HEK293 (cell line): Measurements from ENCODE around the gene TMEM51.

Source experiments
- CTCF ChIA-PET: fragments of 350-600 bp; formaldehyde crosslinking; extraction: SDS; loops from one replicate; lab custom pipeline; 2021; ENCODE audit warnings: antibody characterized with exemption; lab: Yijun Ruan, JAX
- POLR2A ChIA-PET: fragments of 300-600 bp; formaldehyde crosslinking; extraction: SDS; loops from one replicate; lab custom pipeline; 2020; ENCODE audit warnings: antibody characterized with exemption, inconsistent platforms; lab: Yijun Ruan, JAX
- H3K27ac ChIP-seq: fragments of 200-500 bp; sonication (Bioruptor generic); 2 replicates; pipeline ENCODE4 v1.5.1; 2014; ENCODE audit warnings: low read depth, low read length, control low read depth, inconsistent platforms; ENCODE audit errors: extremely low read depth
- H3K36me3 ChIP-seq, 2 experiments: fragments of 200-500 bp in 1 of 2; sonication (Bioruptor generic) in 1 of 2; 1 replicate in 1 of 2; 2 replicates in 1 of 2; pipeline ENCODE4 v1.5.1; 2014 to 2017; ENCODE audit warnings: inconsistent platforms in 2 of 2, low read length in 2 of 2; ENCODE audit not compliant: control insufficient read depth in 2 of 2, insufficient read depth in 1 of 2
- H3K4me1 ChIP-seq: fragments of 200-500 bp; sonication (Bioruptor generic); 2 replicates; pipeline ENCODE4 v1.5.1; 2014; ENCODE audit warnings: mild to moderate bottlenecking, low read length, inconsistent platforms; ENCODE audit not compliant: control insufficient read depth, insufficient read depth
- H3K4me3 ChIP-seq: 2 replicates; pipeline ENCODE4 v1.5.1; 2011; ENCODE audit warnings: low read depth, mild to moderate bottlenecking, control low read depth, low read length, moderate library complexity
- H3K9me3 ChIP-seq: fragments of 200-500 bp; sonication (Bioruptor generic); 2 replicates; pipeline ENCODE4 v1.5.1; 2014; ENCODE audit warnings: low read depth, low read length, inconsistent platforms; ENCODE audit not compliant: control insufficient read depth, insufficient read depth
- EGR2 ChIP-seq: fragments of 450-650 bp; formaldehyde crosslinking; IDR thresholded peaks from 2 replicates; pipeline ENCODE4 v1.5.1; 2016; ENCODE audit warnings: low read depth, missing biosample characterization, missing genetic modification characterization
- GLIS2 ChIP-seq: fragments of 450-650 bp; formaldehyde crosslinking; IDR thresholded peaks from 2 replicates; pipeline ENCODE4 v1.5.1; 2016; ENCODE audit warnings: missing biosample characterization, missing genetic modification characterization
- HIC1 ChIP-seq: fragments of 450-650 bp; formaldehyde crosslinking; IDR thresholded peaks from 2 replicates; pipeline ENCODE4 v1.5.1; 2016; ENCODE audit warnings: missing biosample characterization, missing genetic modification characterization
- KLF9 ChIP-seq: fragments of 450-650 bp; formaldehyde crosslinking; IDR thresholded peaks from 2 replicates; pipeline ENCODE4 v1.5.1; 2016; ENCODE audit warnings: missing biosample characterization, missing genetic modification characterization, low read depth
- MZF1 ChIP-seq: fragments of 450-650 bp; formaldehyde crosslinking; IDR thresholded peaks from 2 replicates; pipeline ENCODE4 v1.5.1; 2017; ENCODE audit warnings: missing biosample characterization, missing genetic modification characterization, borderline replicate concordance
- OVOL3 ChIP-seq: fragments of 450-650 bp; formaldehyde crosslinking; IDR thresholded peaks from 2 replicates; pipeline ENCODE4 v1.5.1; 2016; ENCODE audit warnings: missing biosample characterization, missing genetic modification characterization
- PATZ1 ChIP-seq: fragments of 450-650 bp; formaldehyde crosslinking; IDR thresholded peaks from 2 replicates; pipeline ENCODE4 v1.5.1; 2016; ENCODE audit warnings: missing biosample characterization, missing genetic modification characterization
- PBX3 ChIP-seq: sonication (generic); formaldehyde crosslinking; IDR thresholded peaks from 2 replicates; pipeline ENCODE4 v1.8.1; 2022; ENCODE audit warnings: mild to moderate bottlenecking, moderate library complexity, missing genetic modification reagents
- SP2 ChIP-seq: fragments of 450-650 bp; formaldehyde crosslinking; IDR thresholded peaks from 2 replicates; pipeline ENCODE4 v1.5.1; 2016; ENCODE audit warnings: missing biosample characterization, missing genetic modification characterization
- YY1 ChIP-seq: fragments of 450-650 bp; formaldehyde crosslinking; IDR thresholded peaks from 2 replicates; pipeline ENCODE4 v1.5.1; 2018; ENCODE audit warnings: missing biosample characterization, missing genetic modification characterization
- ZBTB1 ChIP-seq: fragments of 450-650 bp; formaldehyde crosslinking; IDR thresholded peaks from 2 replicates; pipeline ENCODE4 v1.5.1; 2016; ENCODE audit warnings: missing biosample characterization, missing genetic modification characterization
- ZBTB11 ChIP-seq: fragments of 450-650 bp; formaldehyde crosslinking; conservative IDR thresholded peaks from 2 replicates; pipeline ENCODE4 v1.5.1; 2016; ENCODE audit warnings: low read depth, missing biosample characterization, missing genetic modification characterization
- ZBTB48 ChIP-seq: fragments of 450-650 bp; formaldehyde crosslinking; IDR thresholded peaks from 2 replicates; pipeline ENCODE4 v1.5.1; 2016; ENCODE audit warnings: missing biosample characterization, missing genetic modification characterization
- ZFP69B ChIP-seq: fragments of 450-650 bp; formaldehyde crosslinking; IDR thresholded peaks from 2 replicates; pipeline ENCODE4 v1.5.1; 2016; ENCODE audit warnings: missing biosample characterization, missing genetic modification characterization
- ZNF221 ChIP-seq: fragments of 450-650 bp; formaldehyde crosslinking; IDR thresholded peaks from 2 replicates; pipeline ENCODE4 v1.5.1; 2017; ENCODE audit warnings: missing biosample characterization, missing genetic modification characterization, borderline replicate concordance
- ZNF24 ChIP-seq: fragments of 450-650 bp; formaldehyde crosslinking; IDR thresholded peaks from 2 replicates; pipeline ENCODE4 v1.5.1; 2016; ENCODE audit warnings: missing biosample characterization, missing genetic modification characterization
- ZNF362 ChIP-seq: fragments of 450-650 bp; formaldehyde crosslinking; IDR thresholded peaks from 2 replicates; pipeline ENCODE4 v1.5.1; 2016; ENCODE audit warnings: missing biosample characterization, missing genetic modification characterization
- ZNF366 ChIP-seq: fragments of 450-650 bp; formaldehyde crosslinking; conservative IDR thresholded peaks from 2 replicates; pipeline ENCODE4 v1.5.1; 2016; ENCODE audit warnings: missing biosample characterization, missing genetic modification characterization
- ZNF391 ChIP-seq: fragments of 450-650 bp; formaldehyde crosslinking; IDR thresholded peaks from 2 replicates; pipeline ENCODE4 v1.5.1; 2016; ENCODE audit warnings: low read depth, missing biosample characterization, missing genetic modification characterization, borderline replicate concordance
- ZNF501 ChIP-seq: fragments of 450-650 bp; formaldehyde crosslinking; IDR thresholded peaks from 2 replicates; pipeline ENCODE4 v1.5.1; 2016; ENCODE audit warnings: missing biosample characterization, missing genetic modification characterization
- ZNF580 ChIP-seq: fragments of 450-650 bp; formaldehyde crosslinking; IDR thresholded peaks from 2 replicates; pipeline ENCODE4 v1.5.1; 2016; ENCODE audit warnings: missing biosample characterization, missing genetic modification characterization
- ZNF596 ChIP-seq: fragments of 450-650 bp; IDR thresholded peaks from 2 replicates; pipeline ENCODE4 v1.5.0; 2018; ENCODE audit warnings: missing biosample characterization, mild to moderate bottlenecking, missing genetic modification characterization, moderate library complexity
- ZNF623 ChIP-seq: fragments of 450-650 bp; formaldehyde crosslinking; IDR thresholded peaks from 2 replicates; pipeline ENCODE4 v1.5.1; 2016; ENCODE audit warnings: missing biosample characterization, missing genetic modification characterization
- ZNF670 ChIP-seq: fragments of 450-650 bp; formaldehyde crosslinking; IDR thresholded peaks from 2 replicates; pipeline ENCODE4 v1.5.1; 2016; ENCODE audit warnings: missing biosample characterization, missing genetic modification characterization, low read depth
- ZNF707 ChIP-seq: fragments of 450-650 bp; formaldehyde crosslinking; IDR thresholded peaks from 2 replicates; pipeline ENCODE4 v1.5.1; 2016; ENCODE audit warnings: missing biosample characterization, missing genetic modification characterization
- ZSCAN18 ChIP-seq: fragments of 450-650 bp; formaldehyde crosslinking; IDR thresholded peaks from 2 replicates; pipeline ENCODE4 v1.5.1; 2016; ENCODE audit warnings: missing biosample characterization, missing genetic modification characterization

TMEM51 gene

GRCh38 chr1:15153184-15153841, at the start of gene TMEM51 (continued):
- TF ChIP-seq ZFP69B (tag by site-specific recombination): peak; percentile 20; the same call in 1 of the 2 replicates
- peak; percentile 91 for TF ChIP-seq PATZ1
- TF ChIP-seq PBX3 (CRISPR knock-in tag): 0 out of 2 replicates have a peak, but pooled peaks have one; percentile 37
- TF ChIP-seq GLIS2: peak; percentile 36; the same call in 1 of the 2 replicates
- peak; percentile 95 for TF ChIP-seq MZF1 (tag by site-specific recombination)
- TF ChIP-seq KLF9 (tag by site-specific recombination): peak; percentile 68
- TF ChIP-seq ZNF501 (tag by site-specific recombination): 0 out of 2 replicates have a peak, but pooled peaks have one; percentile 27
- no peak for TF ChIP-seq ZNF670 (tag by site-specific recombination)
- TF ChIP-seq ZNF391: 0 out of 2 replicates have a peak, but pooled peaks have one; percentile 32
- peak; percentile 65 for TF ChIP-seq EGR2 (tag by site-specific recombination)
- TF ChIP-seq HIC1: peak; percentile 59; the same call in 1 of the 2 replicates
- no peak for TF ChIP-seq ZNF707
- TF ChIP-seq ZSCAN18 (tag by site-specific recombination): no peak
- peak; percentile 39; the same call in 1 of the 2 replicates for TF ChIP-seq ZBTB11 (tag by site-specific recombination)

- CTCF ChIA-PET: no interaction called here
- POLR2A ChIA-PET: no interaction called here
- no peak for TF ChIP-seq ZNF623 (tag by site-specific recombination)
- no peak for TF ChIP-seq ZNF24 (tag by site-specific recombination)
- no peak for TF ChIP-seq ZBTB48 (tag by site-specific recombination)
- no peak for TF ChIP-seq ZNF580
- TF ChIP-seq ZBTB1: no peak
- TF ChIP-seq ZNF596 (tag by site-specific recombination): no peak
- no peak for TF ChIP-seq YY1
- no peak for TF ChIP-seq ZNF366 (tag by site-specific recombination)
- TF ChIP-seq SP2 (tag by site-specific recombination): no peak
- no peak for TF ChIP-seq ZNF221
- no peak for TF ChIP-seq OVOL3 (tag by site-specific recombination)
- no peak for TF ChIP-seq ZNF362 (tag by site-specific recombination)
Observed at GRCh38 chr1:15103906-15104305, 49.6 kb upstream of the TMEM51 start.

More at GRCh38 chr1:15103906-15104305, 49.6 kb upstream of the TMEM51 start:
- Histone ChIP-seq H3K9me3 (no peaks in the 10 kb centered on the region), H3K36me3 (no peaks in the 10 kb centered on the region), H3K4me1 (no peaks in the 10 kb centered on the region), H3K27ac (no peak overlapping the region), H3K4me3 (no peak overlapping the region)
